GM21526 (cell line): ENCODE measurements around the gene KDM2B.

Source experiments
- ATAC-seq: cut with Tn5 transposase; IDR thresholded peaks from one replicate; pipeline ENCODE4 v1.9.1; 2021; ENCODE audit warnings: moderate library complexity; ENCODE audit not compliant: unreplicated experiment, low FRiP score

KDM2B gene

DNA sequence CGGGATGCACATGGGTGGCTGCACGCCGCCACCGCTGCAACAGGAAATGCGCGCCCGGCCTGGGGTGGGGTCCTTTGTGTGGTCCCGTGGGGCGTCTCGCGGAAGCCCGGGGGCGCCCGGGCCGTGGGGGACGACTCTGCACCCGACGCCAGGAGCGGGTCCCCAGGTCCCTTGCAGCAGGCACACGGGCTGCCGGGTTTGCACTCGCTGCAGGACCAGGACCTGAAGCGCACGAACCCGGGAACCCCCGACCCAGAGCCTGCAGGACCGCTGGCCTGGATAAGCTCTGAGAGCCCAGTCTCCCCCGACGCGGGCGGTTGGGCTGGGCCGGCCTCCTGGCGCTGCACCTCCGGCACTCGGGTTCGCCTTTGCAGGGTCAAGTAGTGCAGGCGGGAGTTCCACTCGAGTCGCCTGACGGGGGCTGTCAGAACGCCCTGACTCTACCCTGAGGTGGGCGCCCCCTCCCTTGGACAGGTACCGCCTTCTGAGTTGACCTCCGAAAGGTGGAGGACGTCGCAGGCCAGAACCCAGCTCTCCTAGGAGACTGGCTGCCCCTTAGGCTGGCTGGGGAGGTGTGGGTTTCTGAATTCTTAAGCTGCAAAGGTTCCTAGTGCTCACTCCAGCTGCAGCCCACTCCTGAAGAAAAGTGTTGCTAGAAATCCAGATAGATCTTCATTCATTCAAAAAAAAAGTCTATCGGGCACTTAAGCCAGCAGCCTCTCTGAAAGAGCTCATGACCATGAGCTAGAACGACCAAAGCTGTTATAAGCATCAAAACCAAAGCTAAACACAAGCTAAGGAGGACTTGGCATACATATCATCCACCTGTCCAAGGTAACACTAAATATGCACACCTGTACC is 113.0 kb downstream of the KDM2B start:
- peak; percentile 12 for ATAC-seq

DNA sequence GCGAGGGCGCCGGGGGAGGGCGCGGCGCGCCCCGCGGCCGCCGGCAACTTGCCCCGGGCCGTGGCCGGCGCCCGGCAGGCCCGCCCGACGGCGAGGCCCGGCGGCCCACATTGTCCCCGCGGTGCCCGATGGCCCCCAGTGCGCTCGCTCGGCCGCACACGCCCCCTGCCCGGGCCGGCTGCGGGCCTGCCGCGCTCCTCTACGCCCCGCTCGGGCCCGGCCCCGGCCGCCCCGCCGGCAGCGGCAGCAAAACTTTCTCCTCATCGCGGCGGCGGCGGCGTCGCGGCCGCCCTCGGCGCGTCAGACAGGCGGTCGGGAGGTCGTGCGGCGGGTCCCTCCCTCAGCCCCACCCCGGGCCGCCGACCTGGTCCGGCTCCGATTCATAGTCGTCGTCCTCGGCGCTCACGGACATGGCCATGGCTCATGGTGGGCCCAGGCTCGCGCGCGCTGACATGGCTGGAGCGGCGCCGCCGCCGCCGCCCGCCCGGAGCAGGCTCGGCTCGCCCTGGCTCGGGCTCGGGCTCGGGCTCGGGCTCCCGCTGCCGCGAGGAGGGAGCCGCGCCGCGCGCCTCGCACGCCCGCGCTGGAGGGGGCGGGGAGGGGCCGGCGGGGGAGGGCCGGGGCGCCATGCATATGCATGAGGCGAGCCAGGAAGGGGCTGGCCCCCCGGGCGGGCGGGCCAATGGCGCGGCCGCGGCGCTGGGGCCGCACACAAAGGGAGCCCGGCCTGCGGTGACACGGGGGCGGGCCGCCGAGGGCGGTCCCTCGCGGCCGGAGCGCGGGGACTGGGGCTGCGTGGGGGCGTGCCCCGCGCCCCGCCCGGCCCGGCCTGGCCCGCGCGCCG is 113.8 kb downstream of the KDM2B start:
- peak; percentile 88 for ATAC-seq

DNA sequence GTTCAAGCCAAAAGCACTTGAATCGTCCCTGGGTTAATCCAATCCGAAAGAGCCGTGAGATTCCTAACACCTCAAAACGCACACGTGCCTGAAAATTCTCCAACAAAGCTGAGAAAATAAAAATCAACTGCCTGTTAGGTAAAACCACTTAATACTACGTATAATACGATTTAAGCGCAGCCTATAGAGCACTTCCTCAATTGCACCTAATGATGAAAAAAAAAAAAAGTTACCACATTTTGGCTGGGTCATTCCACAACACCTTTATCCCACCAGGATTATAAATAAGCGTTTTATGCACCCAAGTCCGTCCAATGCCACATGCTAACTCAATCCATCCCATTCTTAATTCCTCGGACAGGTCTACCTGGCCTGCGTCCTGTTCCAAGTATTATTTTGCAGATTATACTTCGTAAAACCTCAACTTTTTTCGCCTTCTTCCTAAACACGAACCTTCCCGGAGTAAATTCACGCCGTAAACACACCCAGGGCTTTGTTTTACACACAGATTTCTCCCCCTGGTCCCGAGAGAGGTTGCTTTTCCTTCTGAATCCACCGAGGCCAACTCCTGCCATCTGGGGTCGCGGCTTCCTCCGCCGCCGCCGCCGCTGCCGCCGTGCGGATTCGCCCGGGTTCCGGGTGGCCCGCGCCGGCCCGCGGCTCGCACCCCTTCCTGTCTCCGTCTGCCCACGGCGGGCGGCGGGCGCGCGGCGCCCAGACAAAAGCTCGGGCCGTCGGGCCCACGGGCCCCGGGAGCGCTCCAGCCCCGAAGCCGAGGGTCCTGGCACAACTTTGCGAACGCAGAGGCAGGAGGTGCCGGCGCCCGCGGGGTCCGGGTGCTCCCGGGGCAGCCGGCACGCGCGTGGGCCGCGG is 114.7 kb downstream of the KDM2B start:
- no peak for ATAC-seq

DNA sequence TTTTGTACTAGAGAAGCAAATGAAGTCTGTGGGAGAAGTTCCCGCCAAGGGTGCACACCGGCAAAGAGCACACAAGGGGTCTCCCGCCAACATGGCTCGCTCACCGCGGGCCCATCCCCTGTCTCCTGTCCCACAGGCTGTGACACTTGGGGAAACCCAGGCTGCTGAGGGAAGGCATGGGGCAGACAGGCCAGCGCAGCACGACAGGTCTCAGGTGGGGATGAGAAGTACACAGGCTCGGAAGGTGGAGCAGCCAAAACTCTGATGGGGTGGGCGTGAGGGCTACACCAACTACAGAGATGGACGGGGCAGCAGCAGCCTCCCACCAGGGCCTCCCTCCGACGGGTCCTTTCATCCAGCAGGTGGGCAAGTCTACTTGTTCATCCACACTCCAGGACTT is 116.5 kb downstream of the KDM2B start:
- ATAC-seq = no peak

DNA sequence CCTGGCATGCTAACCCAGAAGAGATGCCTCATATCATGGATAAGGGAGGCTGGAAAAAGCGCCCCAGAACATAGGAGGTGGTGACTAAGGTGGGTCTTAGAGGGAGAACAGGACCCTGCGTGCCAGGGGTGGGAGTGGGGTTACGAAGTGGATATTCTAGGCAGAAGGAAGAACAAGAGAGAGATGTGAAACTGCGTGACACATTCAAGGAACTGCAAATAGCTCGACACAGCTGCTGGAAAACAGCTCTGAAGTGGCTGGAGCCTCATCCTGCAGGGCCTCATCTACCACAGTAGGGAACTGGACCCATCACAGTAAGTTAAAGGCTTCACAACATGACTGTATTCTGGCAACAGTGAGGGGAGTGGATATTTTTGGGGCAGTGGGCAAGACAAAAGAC is 119.8 kb downstream of the KDM2B start:
- ATAC-seq = no peak

DNA sequence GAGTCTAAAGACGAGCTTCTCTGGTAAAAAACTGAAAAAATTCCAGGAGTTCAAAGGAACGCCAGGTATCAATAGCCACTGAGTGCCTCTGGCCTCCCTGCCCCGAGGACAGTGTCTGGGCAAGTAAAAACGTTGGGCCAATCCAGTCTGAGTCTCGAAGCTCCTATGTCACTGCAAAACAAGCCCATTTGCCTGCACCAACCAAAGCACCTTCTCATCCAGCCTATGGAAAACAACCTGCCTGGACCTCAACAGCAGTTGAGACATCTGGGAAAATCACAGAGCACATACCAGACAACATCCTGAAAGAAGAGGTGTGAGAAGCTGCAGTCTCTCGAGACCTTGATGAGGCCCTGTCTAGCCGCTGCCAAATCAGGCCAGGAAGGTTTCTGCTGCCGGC is 124.3 kb downstream of the KDM2B start:
- ATAC-seq = no peak

DNA sequence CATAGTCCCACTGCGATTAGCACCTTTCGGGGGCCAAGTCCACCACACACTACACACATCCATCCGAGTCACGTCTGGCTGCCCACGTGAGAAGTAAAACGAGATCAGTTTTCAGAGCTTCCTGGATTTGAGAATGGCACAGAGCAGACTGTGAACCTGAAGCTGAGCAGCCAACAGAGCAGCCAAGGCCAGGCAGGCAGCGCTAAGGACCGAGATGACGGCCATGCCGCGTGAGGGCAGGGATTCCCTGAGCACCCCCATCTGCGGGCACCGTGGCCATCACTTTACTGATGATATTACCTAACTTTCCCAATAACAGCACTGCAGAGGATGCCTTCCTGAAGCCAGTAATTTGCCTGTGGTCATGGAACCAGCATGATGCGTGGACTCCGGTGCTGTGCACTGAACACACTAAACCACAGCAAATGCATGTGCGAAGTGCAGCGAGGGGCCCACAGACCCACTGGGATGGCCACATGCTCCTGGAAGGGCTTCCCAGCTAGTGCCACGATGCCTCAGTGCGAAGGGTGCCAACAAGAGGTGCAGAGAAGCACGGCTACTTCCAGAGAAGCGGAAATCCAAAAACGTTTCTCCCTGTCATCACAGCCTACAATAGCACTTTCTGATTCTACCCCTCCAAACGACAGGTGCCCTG is 124.9 kb downstream of the KDM2B start:
- no peak for ATAC-seq

DNA sequence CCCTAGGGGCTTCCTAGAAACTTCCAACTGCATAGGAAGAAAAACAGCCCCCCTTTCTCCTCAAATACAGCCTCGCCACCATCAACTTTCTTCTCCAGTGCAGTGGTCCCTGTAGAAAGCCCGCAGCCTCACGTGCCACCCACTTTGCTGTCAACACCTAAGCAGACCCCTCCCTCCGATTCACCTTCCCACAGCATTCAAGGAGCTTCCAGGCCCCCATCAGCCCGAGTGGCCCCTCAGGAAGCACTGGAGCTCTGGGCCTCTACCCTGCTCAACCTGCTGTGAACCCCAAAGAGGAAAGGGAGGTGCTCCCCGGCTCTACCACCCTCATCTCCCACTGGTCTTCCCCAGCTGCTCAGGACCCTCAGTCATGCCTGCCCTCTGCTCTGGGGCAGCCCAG is 125.9 kb downstream of the KDM2B start:
- no peak for ATAC-seq

DNA sequence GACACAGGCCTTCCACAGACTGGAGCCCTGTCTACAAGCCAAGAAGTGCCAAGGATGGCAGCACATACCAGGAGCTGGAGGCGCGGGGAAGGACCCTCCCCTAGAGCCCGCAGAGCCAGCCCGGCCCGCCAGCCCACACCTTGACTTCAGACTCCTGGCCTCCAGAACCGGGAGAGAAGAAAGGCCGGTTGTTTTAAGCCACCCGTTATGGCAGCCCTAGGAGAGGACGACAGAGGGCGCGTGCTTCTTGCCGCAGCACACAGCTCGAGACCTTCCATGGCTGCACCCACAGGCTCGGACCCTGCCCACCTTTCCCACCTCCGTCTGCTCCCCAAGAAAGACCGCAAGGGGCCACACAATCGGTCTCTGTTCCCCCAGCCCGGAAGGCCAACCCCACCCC is 127.2 kb downstream of the KDM2B start:
- no peak for ATAC-seq

DNA sequence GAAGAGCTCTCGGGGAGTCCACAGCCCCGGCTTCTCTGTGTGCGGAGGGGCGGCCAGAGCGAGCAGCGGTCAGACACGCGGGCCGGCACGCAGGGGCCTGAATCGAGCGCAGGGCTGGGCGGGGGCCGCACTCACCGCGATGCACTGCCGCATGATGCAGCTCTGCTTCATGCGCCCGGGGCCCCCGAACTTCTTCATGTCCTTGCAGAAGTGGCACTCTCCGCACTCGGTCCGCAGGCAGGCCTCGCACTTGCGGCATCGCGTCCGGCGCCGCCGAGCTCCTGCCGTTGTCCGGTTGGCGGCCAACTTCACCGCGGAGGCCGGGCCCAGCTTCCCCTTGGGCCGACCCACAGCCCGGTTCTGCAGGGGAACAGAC is 127.8 kb downstream of the KDM2B start:
- no peak for ATAC-seq

DNA sequence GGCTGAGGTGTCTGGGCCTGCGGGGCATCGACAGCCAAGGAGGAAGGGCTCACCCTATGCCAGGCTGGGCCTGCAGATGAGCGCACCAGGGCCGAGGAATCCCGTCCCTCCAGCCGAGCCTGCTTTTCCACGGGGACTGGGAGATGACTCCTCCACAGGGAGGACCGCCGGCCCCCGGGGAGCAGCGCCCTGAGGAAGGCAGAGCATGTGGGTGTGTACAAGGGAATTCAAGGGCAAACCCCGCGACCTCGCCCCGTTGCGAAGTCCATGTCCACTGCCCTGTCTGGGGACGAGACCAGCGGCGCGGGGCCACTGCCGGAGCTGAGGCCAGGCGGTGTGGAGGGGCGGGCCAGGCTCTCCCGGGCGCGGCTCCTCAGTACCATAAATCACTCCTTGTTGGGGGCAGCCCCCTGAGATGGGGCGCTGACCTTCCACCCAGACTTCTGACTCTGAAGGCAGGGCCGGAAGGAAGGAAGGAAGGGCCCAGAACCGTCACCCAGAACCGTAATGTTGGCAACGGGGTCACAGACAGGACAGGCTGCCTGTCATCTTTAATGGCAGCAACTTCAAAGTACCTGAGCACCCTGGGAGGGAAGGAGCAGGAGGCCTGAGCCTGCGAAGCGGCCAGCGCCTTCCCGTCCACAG is 128.4 kb downstream of the KDM2B start:
- ATAC-seq = no peak

DNA sequence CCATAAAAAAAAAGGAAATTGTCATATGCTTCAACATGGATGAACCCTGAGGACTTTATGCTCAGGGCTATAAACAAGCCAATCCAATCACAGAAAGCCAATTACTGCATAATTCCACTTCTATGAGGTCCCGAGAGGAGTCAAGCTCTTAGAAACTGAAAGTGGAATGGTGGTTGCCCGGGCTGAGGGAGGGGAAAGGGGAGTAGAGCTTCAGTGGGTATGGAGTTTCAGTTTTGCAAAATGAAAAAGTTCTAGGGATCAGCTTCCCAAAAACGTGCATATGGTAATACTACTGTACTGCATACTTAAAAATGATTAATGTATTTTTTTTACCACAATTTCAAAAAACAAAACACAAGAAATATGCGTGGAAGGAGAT is 128.9 kb downstream of the KDM2B start:
- ATAC-seq = no peak

DNA sequence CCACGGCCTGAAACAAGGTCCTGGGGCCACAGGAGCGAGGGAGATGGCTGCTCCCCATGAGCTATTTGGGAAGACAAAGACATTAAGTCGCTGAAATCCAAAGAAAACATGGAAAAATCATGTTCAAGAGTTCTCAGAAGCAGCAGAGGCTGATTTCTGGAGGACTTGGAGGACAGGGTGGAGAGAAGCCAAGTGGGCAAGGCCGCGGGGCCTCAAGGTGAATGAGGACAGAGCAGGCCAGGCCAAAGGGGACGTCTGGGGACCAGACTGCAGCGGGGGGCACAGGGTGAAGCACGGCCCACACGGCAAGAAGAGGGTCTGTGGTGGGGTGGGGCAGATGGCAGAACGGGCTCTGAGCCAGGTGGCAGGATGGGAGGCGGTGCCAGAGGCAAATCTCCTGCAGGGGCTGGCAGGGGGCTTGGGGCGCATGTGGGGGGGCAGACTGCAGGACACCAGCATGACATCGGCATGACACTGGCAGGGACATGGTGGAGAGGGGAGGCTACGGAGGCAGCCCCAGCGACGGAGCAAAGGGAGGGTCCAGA is 132.0 kb downstream of the KDM2B start:
- ATAC-seq = no peak

DNA sequence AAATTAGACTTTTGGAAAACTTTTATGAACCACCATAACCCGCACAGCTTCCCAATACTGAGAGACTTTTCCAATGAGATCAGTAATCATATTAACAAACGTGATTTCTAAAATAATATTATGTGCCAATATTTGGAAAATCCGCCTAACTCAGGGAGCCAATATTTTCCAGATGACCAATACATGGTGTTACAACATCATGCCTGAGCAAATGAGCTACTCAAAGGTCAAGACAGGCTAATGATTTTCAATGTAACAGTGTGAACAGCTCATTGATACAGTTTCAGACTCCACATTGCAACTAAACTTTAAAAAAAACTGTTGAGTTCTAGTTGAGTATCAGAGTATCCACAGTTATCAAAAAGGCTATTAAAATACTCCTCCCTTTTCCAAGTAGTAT is 134.1 kb downstream of the KDM2B start:
- ATAC-seq = no peak

DNA sequence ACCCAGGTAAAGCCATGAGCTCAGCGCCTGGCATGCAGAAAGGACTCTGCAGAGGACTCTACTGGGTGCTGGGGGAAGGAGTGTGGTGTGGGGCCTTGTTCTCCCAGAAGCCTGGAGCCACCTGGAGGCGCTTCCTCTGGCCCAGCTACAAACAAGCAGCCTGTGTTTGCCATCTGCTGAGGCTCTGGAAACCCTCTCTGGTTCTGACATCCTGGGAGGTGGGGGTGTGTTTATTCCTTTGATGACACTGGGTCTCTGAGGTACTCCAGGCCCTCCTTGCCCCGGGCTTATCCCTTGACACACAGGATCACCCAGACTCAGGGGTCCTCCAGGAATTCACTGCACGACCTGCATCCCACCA is 136.0 kb downstream of the KDM2B start:
- ATAC-seq = no peak

DNA sequence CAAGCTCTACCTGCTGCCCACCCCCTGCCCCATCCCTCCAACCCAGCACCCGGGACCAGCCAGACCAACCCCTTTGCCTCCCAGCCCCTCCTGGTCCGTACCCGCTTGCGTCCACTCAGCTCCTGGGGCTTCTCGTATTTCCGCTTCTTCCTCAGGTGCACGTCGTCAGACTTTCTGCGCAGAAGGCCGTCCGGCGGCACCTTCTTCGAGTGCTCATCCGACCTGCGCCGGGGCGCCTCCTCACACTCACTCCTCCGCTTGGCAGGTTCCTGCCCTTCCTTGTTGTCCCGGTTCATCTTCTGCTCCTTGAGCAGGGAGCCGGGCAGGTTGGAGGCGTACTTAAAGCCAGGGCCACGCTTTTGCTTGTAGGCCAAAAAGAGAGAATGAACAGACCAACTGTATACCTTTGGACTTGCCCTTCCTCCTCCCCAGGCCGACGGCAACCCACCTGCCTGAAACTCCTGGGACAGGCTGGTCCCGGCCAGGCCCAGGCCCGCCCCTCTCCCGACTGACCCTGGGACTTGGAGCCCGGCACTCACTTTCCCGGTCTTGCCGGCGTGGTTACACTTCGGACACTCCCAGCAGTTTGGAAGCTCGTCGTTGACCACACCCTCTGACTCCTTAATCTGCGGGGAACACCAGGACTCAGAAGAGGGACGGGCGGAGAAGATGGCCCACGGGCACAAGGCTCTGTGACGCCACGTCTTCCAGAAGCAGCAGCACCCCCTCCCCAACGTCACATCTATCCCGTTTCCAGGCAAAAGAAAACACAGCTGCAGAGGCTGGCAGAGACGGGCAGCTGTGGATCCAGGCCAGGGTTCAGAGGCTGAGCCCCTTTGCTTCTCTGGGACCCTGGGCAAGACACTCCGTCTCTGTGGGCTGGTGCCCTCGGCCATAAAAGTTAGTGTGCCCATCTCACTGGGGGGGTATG is 136.6 kb downstream of the KDM2B start:
- ATAC-seq = no peak

DNA sequence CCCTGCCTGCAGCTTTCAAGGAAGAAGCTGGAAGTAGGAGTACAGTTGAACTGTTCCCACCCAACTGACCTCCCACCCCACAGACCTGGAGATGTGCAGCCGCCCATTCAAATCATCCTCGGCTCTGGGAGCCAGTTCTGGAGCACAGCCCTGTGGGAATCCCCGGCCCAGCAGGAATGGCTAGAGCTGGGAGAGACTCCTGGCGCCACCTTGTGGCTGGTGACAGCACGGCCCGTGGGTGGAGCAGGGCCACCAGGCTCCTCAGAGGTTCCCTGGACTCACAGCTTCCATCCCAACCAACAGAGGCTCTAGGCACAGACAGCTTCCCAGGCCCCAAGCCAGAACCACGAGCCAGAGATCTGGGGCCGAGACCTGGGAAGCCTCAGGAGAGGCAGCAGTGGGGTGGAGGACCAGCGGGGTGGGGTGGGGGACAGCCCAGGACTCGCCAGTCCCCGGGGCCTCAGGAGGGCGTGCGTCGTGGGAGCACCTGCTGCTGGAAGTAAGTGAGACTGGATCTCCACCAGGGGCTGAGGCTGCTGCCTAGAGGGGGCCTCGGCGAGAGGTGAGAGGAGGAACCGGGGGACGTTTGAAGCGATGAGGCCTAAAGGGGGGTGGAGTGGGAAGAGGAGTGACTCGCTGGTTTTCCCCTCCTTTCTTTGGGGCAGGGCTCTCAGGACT is 137.5 kb downstream of the KDM2B start:
- no peak for ATAC-seq
